ENCODE results near the gene SRPK2. TPM values are rescaled to one million over a fixed set of nuclear protein-coding genes. Genes with fewer than 3 reads are reported as not detected.

The SRPK2 gene
- total RNA-seq, 4 donors from 2014 or later: 21.5 to 35.1 (median 29.2) TPM

DNA sequence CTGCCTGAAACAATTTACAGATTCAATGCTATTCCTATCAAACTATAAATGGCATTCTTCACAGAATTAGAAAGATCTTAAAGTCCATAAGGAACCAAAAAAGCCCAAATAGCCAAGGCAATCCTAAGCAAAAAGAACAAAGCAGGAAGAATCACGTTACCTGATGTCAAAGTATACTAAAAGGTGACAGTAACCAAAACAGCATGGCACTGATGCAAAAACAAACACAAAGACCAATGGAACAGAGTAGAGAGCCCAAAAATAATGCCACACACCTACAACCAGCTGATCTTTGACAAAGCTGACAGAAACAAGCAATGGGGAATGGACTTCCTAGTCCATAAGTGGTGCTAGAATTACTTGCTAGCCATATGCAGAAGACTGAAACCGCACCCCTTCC is 208.7 kb downstream of the SRPK2 start:
- intact Hi-C loops (cut with DNase I): no loop called here
- no peak overlapping the region for H3K27ac ChIP-seq
- no peak overlapping the region for H3K4me3 ChIP-seq
- WGBS, 2 donors: 94% methylated on average over 2 of the region's 2 CpGs
- no peaks in the 10 kb centered on the region for H3K27me3 ChIP-seq
- DNase-seq: no peak
- TF ChIP-seq CTCF (IDR thresholded peaks at IDR 0.05): no peak
- TF ChIP-seq POLR2A (IDR thresholded peaks at IDR 0.05): no peak
- no peaks in the 10 kb centered on the region for H3K36me3 ChIP-seq
- peaks cover 0 to 33% (median 0%) of the 10 kb centered on the region in 3 donors for H3K4me1 ChIP-seq
- peaks cover 0 to 6% (median 0%) of the 10 kb centered on the region in 3 donors for H3K9me3 ChIP-seq

- Histone ChIP-seq H3K4me1 (peaks cover 0 to 24% (median 0%) of the 10 kb centered on the region in 3 donors), H3K27ac (no peak overlapping the region), H3K4me3 (no peak overlapping the region), H3K27me3 (no peaks in the 10 kb centered on the region), H3K36me3 (no peaks in the 10 kb centered on the region), H3K9me3 (peaks cover 0 to 6% (median 0%) of the 10 kb centered on the region in 3 donors)
- TF ChIP-seq CTCF (IDR thresholded peaks at IDR 0.05): no peak
- no peak for TF ChIP-seq POLR2A (IDR thresholded peaks at IDR 0.05)
- no peak for DNase-seq
- intact Hi-C loops (cut with DNase I): no loop called here
- WGBS, 2 donors: 51 to 57% methylated on average over 4 of the region's 4 CpGs
These were observed 209.7 kb downstream of the SRPK2 start for GRCh38 chr7:105178928-105179541.

GRCh38 chr7:105178177-105178576 is 210.5 kb downstream of the SRPK2 start:
- TF ChIP-seq CTCF (IDR thresholded peaks at IDR 0.05) (no peak), POLR2A (IDR thresholded peaks at IDR 0.05) (no peak)
- intact Hi-C loops (cut with DNase I): no loop called here
- peaks cover 0 to 6% (median 0%) of the 10 kb centered on the region in 3 donors for H3K9me3 ChIP-seq
- no peak overlapping the region for H3K4me3 ChIP-seq
- no peak overlapping the region for H3K27ac ChIP-seq
- H3K4me1 ChIP-seq: peaks cover 0 to 24% (median 0%) of the 10 kb centered on the region in 3 donors
- no peaks in the 10 kb centered on the region for H3K27me3 ChIP-seq
- no peak for DNase-seq
- WGBS, 2 donors: 53 to 67% methylated on average over 4 of the region's 4 CpGs
- H3K36me3 ChIP-seq: no peaks in the 10 kb centered on the region

- intact Hi-C loops (cut with DNase I): no loop called here
- Histone ChIP-seq H3K36me3 (no peaks in the 10 kb centered on the region), H3K27me3 (no peaks in the 10 kb centered on the region), H3K4me3 (no peak overlapping the region), H3K27ac (no peak overlapping the region), H3K4me1 (peaks cover 0 to 19% (median 0%) of the 10 kb centered on the region in 3 donors), H3K9me3 (peaks cover 0 to 6% (median 0%) of the 10 kb centered on the region in 3 donors)
- WGBS, 2 donors: 84 to 92% methylated on average over 3 of the region's 3 CpGs
- no peak for DNase-seq
- no peak for TF ChIP-seq CTCF (IDR thresholded peaks at IDR 0.05)
- no peak for TF ChIP-seq POLR2A (IDR thresholded peaks at IDR 0.05)
These were observed 211.7 kb downstream of the SRPK2 start for GRCh38 chr7:105177026-105177425.

GRCh38 chr7:105173586-105173985 is 215.1 kb downstream of the SRPK2 start:
- Histone ChIP-seq H3K9me3 (no peaks in the 10 kb centered on the region), H3K36me3 (peaks cover 0 to 6% (median 0%) of the 10 kb centered on the region in 3 donors), H3K4me3 (no peak overlapping the region), H3K27me3 (no peaks in the 10 kb centered on the region), H3K27ac (no peak overlapping the region), H3K4me1 (peaks cover 0 to 9% (median 0%) of the 10 kb centered on the region in 3 donors)
- intact Hi-C loops (cut with DNase I): no loop called here
- no peak for DNase-seq
- 70 to 73% methylated on average over 1 of the region's 1 CpG for WGBS, 2 donors
- TF ChIP-seq CTCF (IDR thresholded peaks at IDR 0.05): no peak
